SK-N-SH treated with all-trans-retinoic acid at 6 μM for 48 hours (cell line): ENCODE measurements around the gene CADM2.
"Not testable (repeated sequence)": the region's sequence is repeated elsewhere in the genome, so short reads cannot be mapped to it uniquely, and the experiment has no call there.

Source experiments
- ISL1 ChIP-seq: fragments of 250-450 bp; sonication (Bioruptor Pico); IDR thresholded peaks from 2 replicates; pipeline ENCODE4 v2.1.2; 2022; ENCODE audit warnings: mild to moderate bottlenecking, moderate library complexity
- OSR1 ChIP-seq: fragments of 250-450 bp; sonication (Bioruptor Pico); IDR thresholded peaks from 2 replicates; pipeline ENCODE4 v1.8.0; 2022; ENCODE audit warnings: moderate library complexity, mild to moderate bottlenecking, inconsistent platforms
- RARB ChIP-seq: fragments of 250-450 bp; sonication (Bioruptor Pico); IDR thresholded peaks from 2 replicates; pipeline ENCODE4 v1.8.0; 2021; ENCODE audit warnings: mild to moderate bottlenecking, moderate library complexity
- SNAI2 ChIP-seq: fragments of 250-450 bp; sonication (Bioruptor Pico); IDR thresholded peaks from 2 replicates; pipeline ENCODE4 v1.5.0; 2020; ENCODE audit warnings: mild to moderate bottlenecking, moderate library complexity
- TCF4 ChIP-seq: fragments of 250-450 bp; sonication (Bioruptor Pico); IDR thresholded peaks from 2 replicates; pipeline ENCODE4 v1.8.0; 2021; ENCODE audit warnings: mild to moderate bottlenecking, moderate library complexity, borderline replicate concordance
- ZC3H10 ChIP-seq: fragments of 250-450 bp; sonication (Bioruptor Pico); IDR thresholded peaks from 2 replicates; pipeline ENCODE4 v1.5.1; 2021; ENCODE audit warnings: mild to moderate bottlenecking, moderate library complexity
- ZNF565 ChIP-seq: fragments of 450-650 bp; formaldehyde crosslinking; conservative IDR thresholded peaks from 2 replicates; pipeline ENCODE4 v1.5.0; 2020; ENCODE audit warnings: low read depth, mild to moderate bottlenecking, moderate library complexity
- ZNF8 ChIP-seq: fragments of 450-650 bp; formaldehyde crosslinking; IDR thresholded peaks from 2 replicates; pipeline ENCODE4 v1.5.0; 2020; ENCODE audit warnings: mild to moderate bottlenecking, moderate library complexity
- TF ChIP-seq, protein P1 (sequence below): fragments of 250-450 bp; sonication (Bioruptor Pico); IDR thresholded peaks from 2 replicates; pipeline ENCODE4 v1.5.1; 2021; ENCODE audit warnings: mild to moderate bottlenecking, moderate library complexity
- TF ChIP-seq, protein P2 (sequence below): fragments of 250-450 bp; sonication (Bioruptor Pico); IDR thresholded peaks from 2 replicates; pipeline ENCODE4 v1.8.0; 2021; ENCODE audit warnings: low read depth, mild to moderate bottlenecking, moderate library complexity, borderline replicate concordance

DNA sequence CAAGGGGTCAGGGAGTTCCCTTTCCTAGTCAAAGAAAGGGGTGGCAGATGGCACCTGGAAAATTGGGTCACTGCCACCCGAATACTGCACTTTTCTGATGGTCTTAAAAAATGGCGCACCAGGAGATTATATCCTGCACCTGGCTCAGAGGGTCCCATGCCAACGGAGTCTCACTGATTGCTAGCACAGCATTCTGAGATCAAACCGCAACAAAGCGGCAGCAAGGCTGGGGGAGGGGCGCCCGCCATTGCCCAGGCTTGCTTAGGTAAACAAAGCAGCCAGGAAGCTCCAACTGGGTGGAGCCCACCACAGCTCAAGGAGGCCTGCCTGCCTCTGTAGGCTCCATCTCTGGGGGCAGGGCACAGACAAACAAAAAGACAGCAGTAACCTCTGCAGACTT lies 194.5 kb downstream of the CADM2 start:
- TF ChIP-seq, protein P1, sequence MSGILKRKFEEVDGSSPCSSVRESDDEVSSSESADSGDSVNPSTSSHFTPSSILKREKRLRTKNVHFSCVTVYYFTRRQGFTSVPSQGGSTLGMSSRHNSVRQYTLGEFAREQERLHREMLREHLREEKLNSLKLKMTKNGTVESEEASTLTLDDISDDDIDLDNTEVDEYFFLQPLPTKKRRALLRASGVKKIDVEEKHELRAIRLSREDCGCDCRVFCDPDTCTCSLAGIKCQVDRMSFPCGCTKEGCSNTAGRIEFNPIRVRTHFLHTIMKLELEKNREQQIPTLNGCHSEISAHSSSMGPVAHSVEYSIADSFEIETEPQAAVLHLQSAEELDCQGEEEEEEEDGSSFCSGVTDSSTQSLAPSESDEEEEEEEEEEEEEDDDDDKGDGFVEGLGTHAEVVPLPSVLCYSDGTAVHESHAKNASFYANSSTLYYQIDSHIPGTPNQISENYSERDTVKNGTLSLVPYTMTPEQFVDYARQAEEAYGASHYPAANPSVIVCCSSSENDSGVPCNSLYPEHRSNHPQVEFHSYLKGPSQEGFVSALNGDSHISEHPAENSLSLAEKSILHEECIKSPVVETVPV (CRISPR knock-in tag): not testable (repeated sequence)
- not testable (repeated sequence) for TF ChIP-seq ZNF8 (CRISPR knock-in tag); TCF4; ZNF565 (CRISPR knock-in tag); ZC3H10 (CRISPR knock-in tag); OSR1 (CRISPR knock-in tag); ISL1 (CRISPR knock-in tag); RARB (CRISPR knock-in tag); SNAI2
- TF ChIP-seq, protein P2, sequence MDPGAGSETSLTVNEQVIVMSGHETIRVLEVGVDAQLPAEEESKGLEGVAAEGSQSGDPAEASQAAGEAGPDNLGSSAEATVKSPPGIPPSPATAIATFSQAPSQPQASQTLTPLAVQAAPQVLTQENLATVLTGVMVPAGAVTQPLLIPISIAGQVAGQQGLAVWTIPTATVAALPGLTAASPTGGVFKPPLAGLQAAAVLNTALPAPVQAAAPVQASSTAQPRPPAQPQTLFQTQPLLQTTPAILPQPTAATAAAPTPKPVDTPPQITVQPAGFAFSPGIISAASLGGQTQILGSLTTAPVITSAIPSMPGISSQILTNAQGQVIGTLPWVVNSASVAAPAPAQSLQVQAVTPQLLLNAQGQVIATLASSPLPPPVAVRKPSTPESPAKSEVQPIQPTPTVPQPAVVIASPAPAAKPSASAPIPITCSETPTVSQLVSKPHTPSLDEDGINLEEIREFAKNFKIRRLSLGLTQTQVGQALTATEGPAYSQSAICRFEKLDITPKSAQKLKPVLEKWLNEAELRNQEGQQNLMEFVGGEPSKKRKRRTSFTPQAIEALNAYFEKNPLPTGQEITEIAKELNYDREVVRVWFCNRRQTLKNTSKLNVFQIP (CRISPR knock-in tag): not testable (repeated sequence)
